Activated naive CD4-positive, alpha-beta T cell treated with anti-CD3 and anti-CD28 coated beads for 36 hours (primary cell): ENCODE results near the gene AP3S2. TPM values are rescaled to one million over a fixed set of nuclear protein-coding genes. Genes with fewer than 3 reads are reported as not detected.
"Not testable (repeated sequence)": the region's sequence is repeated elsewhere in the genome, so short reads cannot be mapped to it uniquely, and the experiment has no call there.

Source experiments
- CTCF ChIA-PET: fragments of 350-600 bp; sonication (Branson Sonifier 250); formaldehyde crosslinking; loops from one replicate; lab custom pipeline; 2021; ENCODE audit warnings: antibody characterized with exemption; lab: Charles Lee
- DNase-seq: peaks from one replicate; pipeline ENCODE4 v3.0.0-alpha.2; 2020
- H3K27ac Mint-ChIP-seq: one replicate; pipeline ENCODE4 v1.8.0; 2021; ENCODE audit warnings: mild to moderate bottlenecking, mixed read lengths
- H3K27me3 Mint-ChIP-seq: one replicate; pipeline ENCODE4 v1.8.0; 2021; ENCODE audit warnings: low read depth, mixed read lengths
- H3K36me3 Mint-ChIP-seq: one replicate; pipeline ENCODE4 v1.8.0; 2021; ENCODE audit warnings: low read depth, mixed read lengths
- H3K4me1 Mint-ChIP-seq: one replicate; pipeline ENCODE4 v1.8.0; 2021; ENCODE audit warnings: low read depth, mixed read lengths
- H3K4me3 Mint-ChIP-seq: one replicate; pipeline ENCODE4 v1.8.0; 2021; ENCODE audit warnings: mild to moderate bottlenecking, moderate library complexity, mixed read lengths
- H3K9me3 Mint-ChIP-seq: one replicate; pipeline ENCODE4 v1.8.0; 2021; ENCODE audit warnings: mixed read lengths
- intact Hi-C: fragments of 100-400 bp; cut with micrococcal nuclease; formaldehyde crosslinking; loops from one replicate; pipeline ENCODE4 v1.15.1; 2023
- total RNA-seq, 2 experiments: library from RNA; stranded (reverse); gene quantifications; one replicate each; pipeline ENCODE4 v1.2.3, GENCODE V29; 2021

AP3S2 gene
- total RNA-seq, 2 experiments from 2014 or later = 20.2 to 25.2 TPM

DNA sequence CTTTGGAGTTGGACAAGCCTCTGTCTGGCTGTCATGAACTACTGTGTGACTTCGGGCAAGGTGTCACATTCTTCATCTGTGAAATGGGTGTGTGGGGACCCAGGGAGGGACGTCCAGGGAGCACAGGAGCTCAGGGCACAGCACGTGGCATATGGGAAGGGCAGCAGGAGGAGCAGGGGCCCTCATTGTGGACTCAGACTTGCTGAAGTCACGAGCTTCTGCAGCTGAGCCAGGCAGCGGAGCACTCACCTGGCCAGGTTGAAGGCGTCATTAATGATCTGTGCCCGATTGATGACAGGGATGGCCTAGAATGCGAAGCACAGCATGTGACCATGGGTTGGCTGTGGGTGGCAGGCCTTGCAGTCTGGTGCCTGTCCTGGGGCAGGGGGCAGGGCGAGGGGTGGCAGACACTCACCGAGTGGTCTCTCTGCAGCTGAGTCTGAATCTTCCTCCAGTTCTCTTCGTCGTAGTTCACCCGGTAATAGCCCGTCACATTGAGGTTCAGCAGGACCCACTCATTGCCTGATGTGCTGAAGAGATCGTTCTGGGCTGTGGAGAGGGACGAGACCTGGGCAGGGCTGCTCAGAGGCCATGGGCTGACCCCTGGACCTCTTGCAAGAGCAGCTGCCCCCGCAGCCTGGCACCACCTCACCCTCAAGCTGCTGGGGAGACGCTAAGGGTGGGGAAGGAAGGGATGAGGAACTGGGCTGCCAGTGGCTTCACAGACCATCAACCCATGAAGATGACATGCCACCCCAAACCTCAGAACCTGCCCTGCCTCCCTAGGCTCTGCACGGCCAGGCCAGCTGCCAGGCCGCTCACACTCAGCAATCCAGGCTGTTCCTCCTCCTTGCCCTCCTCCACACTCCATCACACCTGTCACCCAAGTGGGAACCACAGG, 94.5 kb downstream of the AP3S2 start:
- DNase-seq = no peak
- H3K4me1 Mint-ChIP-seq = no peaks in the 10 kb centered on the region
- intact Hi-C loops = no loop called here
- no peaks in the 10 kb centered on the region for H3K36me3 Mint-ChIP-seq
- CTCF ChIA-PET = no interaction called here
- peaks cover 10% of the 10 kb centered on the region for H3K9me3 Mint-ChIP-seq
- H3K4me3 Mint-ChIP-seq = no peak overlapping the region
- H3K27ac Mint-ChIP-seq = no peak overlapping the region
- peaks cover 3% of the 10 kb centered on the region for H3K27me3 Mint-ChIP-seq

DNA sequence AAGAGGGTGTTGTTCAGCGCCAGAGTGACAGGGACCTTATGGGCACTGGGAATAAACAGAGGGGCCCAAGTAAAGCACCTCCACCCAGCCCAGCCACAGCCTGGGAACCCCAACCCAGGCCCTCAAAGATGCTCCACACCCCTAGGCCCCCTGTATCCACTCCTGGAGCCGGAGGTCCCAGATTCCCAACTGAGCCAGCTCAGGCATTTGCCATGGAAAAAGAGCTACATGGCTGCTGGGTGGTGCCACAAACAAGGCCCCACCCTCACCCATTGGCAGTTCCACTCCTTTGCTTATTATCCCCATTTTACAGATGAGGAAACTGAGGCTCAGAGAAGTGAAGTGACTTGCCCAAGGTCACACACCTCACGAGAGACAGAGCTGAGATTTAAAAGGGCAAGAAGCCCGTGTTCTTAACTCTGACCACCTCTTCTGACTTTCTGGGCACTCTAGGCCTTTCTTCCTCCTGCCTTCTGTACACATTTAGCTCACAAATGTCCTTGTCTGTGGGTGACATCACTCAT, 96.1 kb downstream of the AP3S2 start:
- Mint-ChIP-seq H3K36me3 (no peaks in the 10 kb centered on the region), H3K9me3 (peaks cover 10% of the 10 kb centered on the region), H3K4me1 (no peaks in the 10 kb centered on the region), H3K27ac (no peak overlapping the region), H3K27me3 (peaks cover 3% of the 10 kb centered on the region), H3K4me3 (no peak overlapping the region)
- CTCF ChIA-PET = interaction anchor here (1.1 kb wide), 1 partner anchor 37 kb away, joined by 4 read pairs; no protein-coding TSS in a partner anchor
- no peak for DNase-seq
- intact Hi-C loops = no loop called here

- intact Hi-C loops = no loop called here
- no peak for DNase-seq
- H3K27me3 Mint-ChIP-seq = peaks cover 3% of the 10 kb centered on the region
- H3K9me3 Mint-ChIP-seq = peaks cover 10% of the 10 kb centered on the region
- CTCF ChIA-PET = interaction anchor here (1.0 to 1.4 kb wide), 2 partner anchors 34 to 396 kb away, joined by 3 to 6 read pairs; no protein-coding TSS in a partner anchor
- H3K36me3 Mint-ChIP-seq = no peaks in the 10 kb centered on the region
- no peak overlapping the region for H3K27ac Mint-ChIP-seq
- H3K4me3 Mint-ChIP-seq = no peak overlapping the region
- no peaks in the 10 kb centered on the region for H3K4me1 Mint-ChIP-seq
Measured at GRCh38 chr15:89795996-89796395, 97.8 kb downstream of the AP3S2 start.

GRCh38 chr15:89794627-89795241, 99.1 kb downstream of the AP3S2 start:
- no peak for DNase-seq
- CTCF ChIA-PET = interaction anchor here (0.7 kb wide), 1 partner anchor 92 kb away, joined by 10 read pairs; no protein-coding TSS in a partner anchor
- peaks cover 10% of the 10 kb centered on the region for H3K9me3 Mint-ChIP-seq
- intact Hi-C loops = no loop called here
- no peak overlapping the region for H3K27ac Mint-ChIP-seq
- H3K4me1 Mint-ChIP-seq = no peaks in the 10 kb centered on the region
- peaks cover 3% of the 10 kb centered on the region for H3K27me3 Mint-ChIP-seq
- no peak overlapping the region for H3K4me3 Mint-ChIP-seq
- H3K36me3 Mint-ChIP-seq = no peaks in the 10 kb centered on the region

DNA sequence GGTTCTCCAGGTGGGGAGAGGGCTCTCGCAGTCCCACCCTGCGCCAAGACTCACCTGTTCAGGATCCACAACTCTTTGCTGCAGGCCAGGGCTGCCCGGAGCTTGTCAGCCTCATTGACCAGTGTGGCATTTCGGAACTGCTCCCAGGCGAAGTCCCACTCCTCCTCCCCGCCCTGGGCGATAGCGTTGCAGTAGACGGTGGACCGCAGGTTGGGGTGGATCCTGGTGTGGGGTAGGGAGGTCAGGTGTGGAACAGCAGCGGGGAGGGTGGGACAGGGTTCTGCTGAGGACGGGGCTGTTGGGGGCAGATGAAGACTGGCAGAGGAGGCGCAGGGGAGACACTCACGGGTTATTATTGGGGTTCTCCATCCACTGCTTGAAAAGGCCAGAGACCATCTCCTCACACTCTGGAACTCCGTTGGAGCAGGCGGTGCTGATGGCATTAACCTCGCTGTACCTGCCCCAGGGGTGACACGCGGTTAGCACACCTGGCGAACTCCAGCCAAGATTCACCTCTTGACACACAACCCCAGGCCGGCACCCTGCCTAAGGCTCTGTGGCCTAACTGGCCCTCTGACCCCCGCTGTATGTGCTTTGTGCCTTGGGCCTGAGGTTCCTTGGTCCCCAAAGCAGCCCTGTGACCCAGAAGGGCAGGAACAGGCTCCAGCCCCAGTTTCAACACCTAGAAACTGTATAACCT, 101.5 kb downstream of the AP3S2 start:
- Mint-ChIP-seq H3K4me1 (no peaks in the 10 kb centered on the region), H3K9me3 (peaks cover 17% of the 10 kb centered on the region), H3K36me3 (no peaks in the 10 kb centered on the region), H3K27me3 (peaks cover 6% of the 10 kb centered on the region), H3K4me3 (no peak overlapping the region), H3K27ac (no peak overlapping the region)
- intact Hi-C loops = no loop called here
- DNase-seq = no peak
- CTCF ChIA-PET = no interaction called here

DNA sequence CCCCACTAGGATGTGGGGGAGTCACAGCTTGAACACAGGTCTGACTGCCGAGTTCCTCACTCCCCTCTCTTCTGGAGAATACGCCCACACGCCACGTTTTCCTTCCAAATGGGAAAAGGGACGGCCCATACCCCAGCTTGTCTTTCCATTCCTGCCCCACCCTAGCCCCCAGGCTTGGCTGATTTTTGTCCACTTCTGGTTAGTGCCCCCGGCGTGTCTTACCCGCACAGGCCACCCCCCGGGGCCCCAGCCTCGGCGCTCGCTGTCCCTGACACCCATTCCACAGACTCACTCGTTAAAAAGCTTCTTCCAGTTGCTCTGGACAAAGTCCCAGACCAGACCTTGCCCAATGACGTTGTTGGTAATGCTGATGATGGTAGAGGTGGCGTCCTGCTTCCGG, 103.1 kb downstream of the AP3S2 start:
- intact Hi-C loops = no loop called here
- no peaks in the 10 kb centered on the region for H3K36me3 Mint-ChIP-seq
- no peak for DNase-seq
- no peak overlapping the region for H3K4me3 Mint-ChIP-seq
- H3K27ac Mint-ChIP-seq = no peak overlapping the region
- peaks cover 6% of the 10 kb centered on the region for H3K27me3 Mint-ChIP-seq
- CTCF ChIA-PET = no interaction called here
- no peaks in the 10 kb centered on the region for H3K4me1 Mint-ChIP-seq
- peaks cover 9% of the 10 kb centered on the region for H3K9me3 Mint-ChIP-seq

DNA sequence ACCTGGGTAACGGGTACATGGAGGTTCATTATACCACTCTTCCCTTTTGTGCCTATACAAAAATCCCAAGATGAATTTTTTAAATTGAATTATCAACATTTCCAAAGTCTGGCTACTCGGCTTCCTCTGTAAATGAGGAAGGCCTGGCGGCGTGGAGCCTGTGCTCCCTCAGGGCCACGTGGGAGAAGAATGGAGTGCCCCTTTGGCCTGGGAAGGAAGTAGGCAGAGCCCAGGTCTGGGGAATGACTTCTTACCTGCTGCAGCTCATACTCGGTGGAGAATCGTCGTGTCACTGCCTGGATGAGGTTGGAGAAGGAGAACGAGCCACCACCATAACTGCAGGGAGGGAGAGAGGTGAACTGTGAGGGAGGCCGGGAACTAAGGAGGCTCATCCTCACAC, 103.6 kb downstream of the AP3S2 start:
- Mint-ChIP-seq H3K4me1 (no peaks in the 10 kb centered on the region), H3K4me3 (no peak overlapping the region), H3K36me3 (no peaks in the 10 kb centered on the region), H3K27ac (no peak overlapping the region), H3K9me3 (peaks cover 8% of the 10 kb centered on the region), H3K27me3 (peaks cover 6% of the 10 kb centered on the region)
- DNase-seq = no peak
- CTCF ChIA-PET = no interaction called here
- intact Hi-C loops = no loop called here

- DNase-seq, H3K36me3 Mint-ChIP-seq, H3K4me3 Mint-ChIP-seq, H3K27me3 Mint-ChIP-seq, H3K27ac Mint-ChIP-seq, H3K9me3 Mint-ChIP-seq, intact Hi-C loops, H3K4me1 Mint-ChIP-seq: not testable (repeated sequence)
- CTCF ChIA-PET = interaction anchor here (1.3 kb wide), 1 partner anchor 27 kb away, joined by 5 read pairs; no protein-coding TSS in a partner anchor
Measured at GRCh38 chr15:89788585-89788984, 105.2 kb downstream of the AP3S2 start.

DNA sequence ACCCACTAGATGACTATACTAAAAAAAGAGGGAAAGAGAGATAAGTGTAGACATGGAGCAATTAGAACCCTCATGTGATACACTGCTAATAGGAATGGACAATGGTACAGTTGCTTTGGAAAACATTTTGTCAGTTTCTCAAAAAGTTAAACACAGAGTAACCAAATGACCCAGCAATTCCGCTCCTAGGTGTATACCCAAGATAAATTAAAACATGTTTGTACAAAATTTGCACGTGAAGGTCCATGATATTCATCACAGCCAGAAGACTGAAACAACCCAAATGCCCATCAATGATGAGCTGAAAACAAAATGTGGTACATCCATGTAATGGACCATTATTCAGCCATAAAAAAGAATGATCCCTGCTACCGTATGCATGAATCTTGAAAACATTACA, 105.8 kb downstream of the AP3S2 start:
- CTCF ChIA-PET = no interaction called here
- no peak overlapping the region for H3K27ac Mint-ChIP-seq
- H3K36me3 Mint-ChIP-seq = no peaks in the 10 kb centered on the region
- H3K9me3 Mint-ChIP-seq = peaks cover 8% of the 10 kb centered on the region
- no peak for DNase-seq
- no peaks in the 10 kb centered on the region for H3K4me1 Mint-ChIP-seq
- intact Hi-C loops = no loop called here
- H3K27me3 Mint-ChIP-seq = peaks cover 10% of the 10 kb centered on the region
- no peak overlapping the region for H3K4me3 Mint-ChIP-seq

GRCh38 chr15:89785774-89786140, 108.0 kb downstream of the AP3S2 start:
- Mint-ChIP-seq H3K27me3 (peaks cover 7% of the 10 kb centered on the region), H3K4me1 (peaks cover 10% of the 10 kb centered on the region), H3K4me3 (no peak overlapping the region), H3K36me3 (no peaks in the 10 kb centered on the region), H3K9me3 (peaks cover 8% of the 10 kb centered on the region), H3K27ac (no peak overlapping the region)
- no peak for DNase-seq
- CTCF ChIA-PET = no interaction called here
- intact Hi-C loops = no loop called here

GRCh38 chr15:89785064-89785773, 108.6 kb downstream of the AP3S2 start:
- peaks cover 8% of the 10 kb centered on the region for H3K9me3 Mint-ChIP-seq
- CTCF ChIA-PET = no interaction called here

GRCh38 chr15:89784686-89784960, 109.2 kb downstream of the AP3S2 start:
- intact Hi-C loops = no loop called here

More at GRCh38 chr15:89785064-89785773, 108.6 kb downstream of the AP3S2 start:
- H3K27ac Mint-ChIP-seq = no peak overlapping the region
- peaks cover 7% of the 10 kb centered on the region for H3K27me3 Mint-ChIP-seq
- no peaks in the 10 kb centered on the region for H3K36me3 Mint-ChIP-seq
- H3K4me3 Mint-ChIP-seq = no peak overlapping the region
- DNase-seq = no peak
- peaks cover 12% of the 10 kb centered on the region for H3K4me1 Mint-ChIP-seq
- intact Hi-C loops = no loop called here

More at GRCh38 chr15:89784686-89784960, 109.2 kb downstream of the AP3S2 start:
- no peak overlapping the region for H3K27ac Mint-ChIP-seq
- peaks cover 12% of the 10 kb centered on the region for H3K4me1 Mint-ChIP-seq
- no peak for DNase-seq
- no peak overlapping the region for H3K4me3 Mint-ChIP-seq
- H3K36me3 Mint-ChIP-seq = no peaks in the 10 kb centered on the region
- H3K27me3 Mint-ChIP-seq = peaks cover 7% of the 10 kb centered on the region
- peaks cover 8% of the 10 kb centered on the region for H3K9me3 Mint-ChIP-seq
- CTCF ChIA-PET = interaction anchor here (0.7 kb wide), 1 partner anchor 90 kb away, joined by 3 read pairs; no protein-coding TSS in a partner anchor
